Superior temporal gyrus (tissue), 1 donor: ENCODE measurements around the gene CPLX1.
"Not testable (repeated sequence)": the region's sequence is repeated elsewhere in the genome, so short reads cannot be mapped to it uniquely, and the experiment has no call there.

Experiments used
- DNase-seq: peaks from one replicate; pipeline ENCODE4 v3.0.0-alpha.2; 2016; ENCODE audit errors: extremely low spot score

Gene CPLX1

DNA sequence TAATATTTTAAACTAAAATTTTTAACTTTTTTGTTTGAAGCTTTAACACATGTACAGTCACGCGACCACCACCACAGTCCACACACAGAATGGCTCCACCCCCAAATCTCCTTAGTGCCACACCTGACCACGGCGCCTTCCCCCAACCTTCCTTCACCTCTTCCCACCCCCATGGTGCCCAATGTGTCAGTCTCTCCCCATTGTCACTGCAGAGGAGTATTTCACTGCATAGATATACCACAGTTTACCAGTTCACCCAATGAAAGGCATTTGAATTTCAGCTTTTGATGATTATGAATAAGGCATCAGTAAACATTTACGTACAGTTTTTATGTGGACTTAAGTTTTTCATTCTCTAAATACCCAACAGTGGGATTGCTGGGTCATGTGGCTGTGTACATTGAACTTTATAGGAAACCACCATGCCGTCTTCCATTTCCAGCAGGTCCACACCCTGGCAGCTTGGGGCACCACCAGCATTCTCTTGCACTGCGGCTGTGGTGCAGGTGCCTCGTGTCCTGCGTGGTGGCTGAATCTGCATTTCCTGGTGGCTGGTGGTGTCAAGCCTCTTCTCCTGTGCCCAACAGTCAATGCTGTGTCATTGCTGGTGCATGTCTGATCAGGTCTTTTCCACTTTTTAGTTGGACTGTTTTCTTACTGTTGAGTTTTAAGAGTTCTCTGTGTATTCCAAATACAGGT lies 49.0 kb downstream of the CPLX1 start:
- no peak for DNase-seq

DNA sequence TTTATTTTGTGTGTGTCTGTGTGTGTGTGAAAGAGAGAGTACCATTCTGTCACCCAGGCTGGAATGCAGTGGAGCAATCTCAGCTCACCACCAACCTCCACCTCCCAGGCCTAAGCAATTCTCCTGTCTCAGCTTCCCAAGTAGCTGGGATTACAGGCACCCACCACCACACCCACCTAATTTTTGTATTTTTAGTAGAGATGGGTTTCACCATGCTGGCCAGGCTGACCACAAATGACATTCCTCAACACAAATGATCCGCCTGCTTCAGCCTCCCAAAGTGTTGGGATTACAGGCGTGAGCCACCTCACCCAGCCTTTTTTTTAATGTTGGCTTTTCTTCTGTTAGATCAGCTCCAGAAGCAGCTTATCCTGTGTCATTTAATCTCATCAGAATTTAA lies 50.4 kb downstream of the CPLX1 start:
- not testable (repeated sequence) for DNase-seq

DNA sequence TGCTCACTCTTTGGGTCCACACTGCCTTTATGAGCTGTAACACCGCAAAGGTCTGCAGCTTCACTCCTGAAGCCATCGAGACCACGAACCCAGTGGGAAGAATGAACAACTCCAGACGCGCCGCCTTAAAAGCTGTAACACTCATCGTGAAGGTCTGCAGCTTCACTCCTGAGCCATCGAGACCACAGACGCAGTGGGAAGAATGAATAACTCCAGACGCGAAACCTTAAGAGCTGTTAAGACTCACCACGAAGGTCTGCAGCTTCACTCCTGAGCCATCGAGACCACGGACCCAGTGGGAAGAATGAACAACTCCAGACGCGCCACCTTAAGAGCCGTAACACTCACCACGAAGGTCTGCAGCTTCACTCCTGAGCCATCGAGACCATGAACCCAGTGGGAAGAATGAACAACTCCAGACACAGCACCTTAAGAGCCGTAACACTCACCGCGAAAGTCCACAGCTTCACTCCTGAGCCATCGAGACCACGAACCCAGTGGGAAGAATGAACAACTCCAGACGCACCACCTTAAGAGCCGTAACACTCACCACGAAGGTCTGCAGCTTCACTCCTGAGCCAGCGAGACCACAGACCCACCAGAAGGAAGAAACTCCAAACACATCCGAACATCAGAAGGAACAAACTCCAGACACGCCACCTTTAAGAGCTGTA lies 51.4 kb downstream of the CPLX1 start:
- DNase-seq, result not testable (repeated sequence)

DNA sequence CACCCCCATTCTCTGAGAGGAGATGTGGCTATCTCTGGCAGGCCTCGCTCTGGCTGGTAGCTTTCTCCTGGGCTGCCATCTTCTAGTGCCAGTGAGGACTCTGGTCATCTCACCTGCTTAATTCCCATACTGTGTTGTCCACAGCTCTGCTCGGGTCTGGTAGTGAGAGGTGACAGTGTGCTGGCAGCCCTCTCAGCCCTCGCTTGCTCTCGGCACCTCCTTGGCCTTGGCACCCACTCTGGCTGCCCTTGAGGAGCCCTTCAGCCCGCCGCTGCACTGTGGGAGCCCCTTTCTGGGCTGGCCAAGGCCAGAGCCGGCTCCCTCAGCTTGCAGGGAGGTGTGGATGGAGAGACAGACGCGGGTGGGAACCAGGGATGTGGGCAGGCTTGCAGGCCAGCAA lies 52.7 kb downstream of the CPLX1 start:
- no peak for DNase-seq

DNA sequence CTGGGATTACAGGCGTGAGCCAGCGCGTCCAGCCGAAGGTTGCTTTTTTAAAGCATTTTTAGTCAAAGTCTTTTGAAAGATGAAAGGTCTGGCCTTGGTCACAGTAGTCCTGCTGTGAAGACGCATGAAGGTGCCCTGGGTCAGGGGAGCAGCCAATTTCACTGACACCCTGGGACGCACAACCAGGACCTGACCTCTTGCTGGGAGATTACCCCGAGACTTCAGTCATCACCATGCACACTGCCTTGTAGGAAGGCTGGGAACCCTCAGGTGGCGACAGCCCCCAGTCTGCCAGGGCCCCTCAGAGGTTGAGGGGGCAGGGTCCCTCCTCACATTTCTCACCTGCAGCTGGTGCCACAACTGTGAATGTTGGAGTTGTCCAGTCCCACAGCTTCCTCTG lies 53.2 kb downstream of the CPLX1 start:
- no peak for DNase-seq

DNA sequence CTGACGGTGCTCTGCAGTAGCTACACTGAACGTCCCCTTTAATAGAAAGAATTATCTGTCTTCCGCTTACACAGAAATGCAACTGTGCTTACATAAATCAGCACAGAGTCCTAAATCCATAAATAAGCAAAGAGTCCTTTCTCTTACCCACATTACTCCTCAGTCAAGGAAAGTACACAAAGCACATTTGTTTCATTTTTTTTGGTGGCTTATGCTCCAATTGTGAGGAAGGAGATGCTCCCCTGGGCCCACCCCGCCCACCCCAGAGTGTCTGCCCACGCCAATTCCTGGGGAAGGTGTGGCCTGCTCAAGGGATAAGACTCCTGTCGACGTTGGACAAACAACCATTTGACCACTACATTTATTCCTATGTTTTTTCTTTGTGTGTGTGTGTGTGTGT lies 53.8 kb downstream of the CPLX1 start:
- no peak for DNase-seq

DNA sequence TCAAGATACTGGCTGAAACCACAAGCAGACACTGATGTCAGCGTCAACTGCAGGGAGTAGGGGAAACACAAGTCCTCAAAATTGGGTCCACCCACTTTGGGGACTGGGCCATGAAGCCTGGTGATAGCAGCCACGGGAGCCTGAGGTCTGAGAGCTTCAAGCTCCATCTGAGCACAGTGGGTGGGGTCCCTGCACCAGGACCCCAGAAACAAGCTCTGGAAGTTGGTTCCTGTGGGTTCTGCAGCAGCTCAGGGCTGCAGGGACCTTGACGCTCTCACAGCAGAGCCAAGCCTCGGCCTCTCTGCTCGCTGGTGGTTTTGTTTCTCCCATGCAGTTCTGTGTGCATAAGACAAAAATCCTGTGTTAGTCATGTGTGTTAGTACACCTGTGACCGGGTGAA lies 54.5 kb downstream of the CPLX1 start:
- no peak for DNase-seq

DNA sequence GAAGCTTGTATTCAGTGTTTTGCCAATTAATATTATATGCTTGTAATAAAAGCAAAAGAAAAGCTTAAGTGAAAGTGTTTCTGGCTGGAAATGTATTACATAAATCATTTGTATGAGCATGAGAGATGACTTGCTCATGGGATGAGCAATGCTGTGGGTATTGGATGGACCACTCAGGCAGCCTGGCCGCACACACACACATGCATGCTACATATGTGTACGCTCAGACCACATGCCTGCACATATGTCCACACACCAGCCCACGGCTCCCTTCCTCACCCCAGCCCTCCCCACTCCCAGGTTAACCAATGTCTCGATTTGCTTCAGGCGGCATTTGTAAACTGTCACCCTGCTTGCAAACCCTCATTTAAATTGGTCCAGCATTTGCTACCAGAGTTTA lies 55.9 kb downstream of the CPLX1 start:
- no peak for DNase-seq

DNA sequence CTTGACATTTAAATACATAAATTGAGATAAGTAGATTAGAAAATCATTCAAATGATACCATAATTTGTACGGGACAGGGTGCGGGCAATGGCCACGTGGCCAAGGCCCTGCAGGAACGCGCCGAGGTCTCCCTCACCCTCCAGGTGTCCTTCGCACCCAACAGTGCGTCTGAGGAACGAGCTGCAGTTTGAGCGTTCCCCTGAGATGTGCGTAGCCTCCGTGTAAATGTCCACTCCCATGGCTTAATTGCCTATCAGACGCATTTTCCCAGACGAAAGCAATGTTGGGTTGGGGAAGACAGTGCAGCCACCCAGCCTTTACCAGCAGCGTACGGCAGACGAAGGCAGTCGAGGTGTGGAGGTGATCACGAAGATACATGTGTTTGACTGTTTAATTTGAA lies 56.4 kb downstream of the CPLX1 start:
- no peak for DNase-seq

DNA sequence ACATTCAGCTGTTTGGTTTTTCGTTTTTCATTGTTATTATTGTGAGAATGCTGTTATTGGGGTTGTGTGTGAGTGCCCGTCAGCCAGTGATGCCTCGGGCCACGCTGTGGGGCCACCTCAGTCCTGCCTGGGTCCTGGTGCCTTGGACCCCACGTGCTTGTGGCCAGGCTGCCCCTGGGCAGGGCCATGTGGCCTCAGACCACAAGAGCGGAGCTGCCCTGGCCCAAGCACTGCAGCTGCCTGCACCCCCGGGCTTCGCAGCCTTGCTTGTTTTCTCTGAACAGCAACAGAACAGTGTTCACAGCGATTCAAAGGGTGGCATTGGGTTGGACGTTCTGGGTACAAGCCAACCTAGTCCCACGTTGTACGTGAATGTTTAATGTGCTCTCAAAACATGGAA lies 56.9 kb downstream of the CPLX1 start:
- peak; percentile 19 for DNase-seq

DNA sequence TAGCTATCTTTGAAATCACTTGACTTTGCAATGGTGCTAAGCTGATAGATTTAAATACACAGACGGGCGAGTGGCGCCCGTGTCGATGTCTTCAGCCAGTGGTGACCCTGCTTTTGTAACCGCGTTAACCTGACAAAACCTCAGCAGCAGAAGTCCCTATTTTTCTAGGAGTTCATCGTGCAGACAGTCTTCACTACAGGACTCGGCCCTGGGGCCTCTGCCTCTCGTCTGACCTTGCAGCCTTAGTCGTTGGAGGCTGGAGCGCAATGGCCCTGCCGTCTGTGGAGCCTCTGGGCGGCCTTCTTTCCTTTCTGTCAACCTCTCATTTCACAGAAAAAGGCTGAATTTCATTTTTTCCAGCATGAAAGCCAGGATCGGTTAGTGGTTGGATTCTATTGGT lies 57.9 kb downstream of the CPLX1 start:
- no peak for DNase-seq

DNA sequence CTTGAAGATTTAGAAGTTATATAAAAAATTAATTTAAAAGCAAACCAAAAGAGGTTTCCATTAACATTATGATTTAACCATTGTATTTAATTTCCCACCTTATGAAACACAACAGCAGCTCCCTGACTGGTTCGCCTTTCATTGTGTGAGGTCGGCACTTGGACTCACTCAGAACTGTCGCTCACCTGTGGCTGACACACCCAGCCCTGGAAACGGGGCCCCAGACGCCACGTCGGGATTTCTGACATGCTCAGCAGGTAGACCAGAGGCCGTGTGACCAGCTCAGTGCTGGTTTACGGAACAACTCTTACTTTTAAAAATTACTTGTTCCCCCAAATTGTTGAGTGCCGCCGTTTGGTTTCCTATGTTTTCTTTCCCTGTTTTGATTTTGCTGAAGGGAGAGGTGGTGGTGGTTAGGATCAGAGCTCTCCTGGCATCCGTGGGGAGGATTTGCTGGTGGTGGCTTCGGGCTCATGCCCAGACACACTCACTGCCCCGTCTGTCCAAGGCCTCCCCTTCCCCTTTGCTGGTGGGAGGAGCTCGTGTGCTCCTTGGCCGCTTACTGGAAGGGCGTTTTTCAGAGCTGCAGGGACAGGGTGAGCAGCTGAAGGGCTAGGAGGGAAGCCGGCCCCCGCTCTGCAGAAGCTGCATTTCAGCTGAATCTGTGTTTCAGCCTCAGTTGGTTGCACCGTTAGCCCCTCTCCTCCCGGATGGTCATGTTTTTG lies 59.2 kb downstream of the CPLX1 start:
- DNase-seq, result no peak

DNA sequence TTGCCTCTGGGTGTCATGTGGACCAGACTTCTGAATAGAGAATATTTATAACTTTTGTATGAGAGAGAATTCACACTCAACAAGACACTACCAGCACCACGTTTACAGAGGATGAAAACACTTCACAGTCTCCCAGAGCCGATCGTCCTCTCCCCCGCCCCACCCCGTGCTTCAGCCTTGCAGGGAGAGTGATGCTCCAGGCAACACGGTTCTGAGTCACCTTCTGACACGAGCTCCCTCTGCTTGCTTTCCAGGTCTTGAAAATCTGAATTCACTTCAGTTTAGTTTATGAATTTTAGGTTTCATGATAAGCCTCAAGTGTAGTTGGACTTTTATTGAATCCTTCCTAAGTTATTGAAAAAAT lies 59.8 kb downstream of the CPLX1 start:
- no peak for DNase-seq

DNA sequence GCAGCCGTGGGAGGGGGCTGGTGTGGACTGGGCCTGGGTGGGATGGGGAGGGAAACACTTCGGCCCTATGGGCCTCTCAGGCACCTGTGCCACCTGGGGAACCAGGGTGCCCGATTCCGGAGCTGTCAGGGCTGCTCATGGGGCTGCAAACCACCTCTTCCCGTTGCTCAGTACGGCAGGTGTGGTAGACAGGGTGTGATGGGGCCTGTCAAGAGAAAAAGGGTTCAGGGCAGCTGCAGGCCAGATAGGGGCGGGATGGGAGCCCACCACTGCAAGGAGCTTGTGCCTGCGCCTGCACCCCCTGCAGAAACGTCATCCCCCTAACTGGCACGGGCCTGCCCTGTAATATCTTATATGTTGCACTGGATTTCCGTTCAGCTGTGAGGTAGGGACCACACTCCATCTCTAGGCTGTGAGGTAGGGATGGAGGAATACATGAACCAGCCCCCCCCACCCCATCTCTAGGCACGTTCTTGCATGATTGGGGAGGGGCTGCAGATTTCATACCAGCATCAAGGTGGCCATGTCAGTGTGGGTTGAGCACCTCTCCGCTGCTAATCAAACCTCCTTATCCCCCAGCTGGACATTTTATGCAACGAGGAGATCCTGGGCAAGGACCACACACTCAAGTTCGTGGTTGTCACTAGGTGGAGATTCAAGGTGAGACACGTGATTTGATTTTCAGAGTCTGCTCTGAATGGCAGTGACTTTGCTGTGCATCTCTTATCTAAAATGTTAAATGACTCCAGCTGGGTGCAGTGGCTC lies 61.3 kb downstream of the CPLX1 start:
- DNase-seq, result no peak

DNA sequence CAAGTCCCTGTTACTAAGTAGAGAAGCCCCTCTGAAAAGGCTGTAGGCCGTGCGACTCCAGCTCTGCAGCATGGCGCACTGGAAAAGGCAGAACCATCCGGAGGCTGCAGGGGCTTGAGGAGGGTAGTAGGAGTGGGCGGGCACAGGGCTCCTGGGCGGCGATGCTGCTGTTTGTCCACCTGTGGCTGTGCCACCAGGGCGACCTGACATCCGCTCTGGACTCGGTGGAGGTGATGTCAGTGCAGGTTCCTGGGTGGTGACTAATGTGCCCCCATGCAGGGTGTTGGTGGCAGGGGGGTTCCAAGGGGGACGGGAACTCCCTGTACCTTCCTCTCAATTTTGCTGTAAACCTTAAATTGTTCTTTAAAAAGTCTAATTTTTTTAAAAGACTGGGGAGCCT lies 62.0 kb downstream of the CPLX1 start:
- no peak for DNase-seq

DNA sequence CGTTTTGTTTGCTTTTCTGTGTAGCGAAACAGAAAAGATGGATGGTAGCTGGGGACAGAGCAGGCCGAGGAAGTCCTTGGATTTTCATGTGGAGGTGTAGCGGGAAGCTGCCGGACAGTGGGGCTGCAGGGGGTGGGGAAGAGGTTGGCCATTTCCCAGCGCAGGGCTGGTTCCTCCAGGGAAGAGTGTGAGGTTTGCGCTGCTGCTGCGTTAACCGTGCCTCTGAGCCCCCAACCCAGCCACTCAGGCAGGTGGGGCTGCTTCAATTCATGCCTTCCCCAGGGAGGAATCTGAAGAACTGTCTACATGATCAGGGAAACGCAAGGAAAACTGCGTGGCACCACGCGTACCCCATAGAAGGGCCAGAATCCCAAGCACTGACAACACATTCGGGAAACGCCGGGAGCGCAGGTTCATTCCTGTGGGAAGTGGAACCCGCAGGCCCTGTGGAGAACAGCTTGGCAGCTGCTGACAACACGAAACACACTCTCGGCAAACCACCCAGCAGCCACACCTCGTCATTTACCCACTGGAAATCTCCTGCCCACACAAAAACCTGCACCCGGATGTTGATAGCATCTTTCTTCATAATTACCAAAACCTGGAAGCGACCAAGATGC lies 62.6 kb downstream of the CPLX1 start:
- DNase-seq, result no peak

DNA sequence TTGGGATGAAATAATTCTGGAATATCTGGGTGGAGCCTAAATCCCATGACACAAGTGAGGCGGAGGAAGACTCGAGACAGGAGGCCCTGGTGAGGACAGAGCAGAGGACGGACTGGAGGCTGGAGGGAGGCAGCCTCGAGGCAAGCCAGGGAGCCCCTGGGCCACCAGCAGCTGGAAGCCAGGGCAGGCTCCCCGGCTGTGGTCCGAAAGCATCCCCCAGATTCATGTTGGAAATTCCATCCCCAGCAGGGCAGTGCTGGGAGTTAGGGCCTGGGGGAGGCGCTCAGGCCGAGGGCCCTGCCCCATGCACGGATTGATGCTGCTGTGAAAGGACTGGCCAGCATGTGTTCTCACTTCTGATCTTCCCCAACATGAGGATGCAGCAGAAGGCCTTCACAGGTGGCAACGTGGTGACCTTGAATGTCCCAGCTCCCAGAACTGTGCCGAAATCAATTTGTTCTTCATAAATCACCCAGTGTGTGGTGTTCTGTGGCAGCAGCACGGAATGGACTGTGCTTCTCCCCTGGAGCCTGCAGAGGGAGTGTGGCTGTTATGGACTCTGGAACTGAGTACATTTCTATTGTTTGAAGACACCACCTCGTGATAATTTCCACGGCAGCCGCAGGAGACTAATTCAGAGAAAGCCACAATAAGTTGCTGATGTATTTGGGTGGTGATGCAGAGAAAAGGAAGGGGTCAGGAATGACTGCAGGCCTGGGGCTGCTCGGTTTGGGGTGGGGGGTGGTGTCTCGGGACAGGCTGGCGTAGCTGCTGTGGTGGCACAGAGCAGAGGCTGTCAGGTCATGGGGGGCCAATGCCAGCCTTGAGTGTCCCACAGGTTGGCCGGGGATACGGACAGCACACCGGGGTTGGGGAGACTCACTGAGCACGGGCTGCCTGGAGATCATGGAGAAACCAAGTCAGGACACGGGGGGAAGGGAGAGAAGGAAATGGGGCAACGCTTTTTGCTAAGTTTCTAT lies 63.4 kb downstream of the CPLX1 start:
- DNase-seq, result no peak

DNA sequence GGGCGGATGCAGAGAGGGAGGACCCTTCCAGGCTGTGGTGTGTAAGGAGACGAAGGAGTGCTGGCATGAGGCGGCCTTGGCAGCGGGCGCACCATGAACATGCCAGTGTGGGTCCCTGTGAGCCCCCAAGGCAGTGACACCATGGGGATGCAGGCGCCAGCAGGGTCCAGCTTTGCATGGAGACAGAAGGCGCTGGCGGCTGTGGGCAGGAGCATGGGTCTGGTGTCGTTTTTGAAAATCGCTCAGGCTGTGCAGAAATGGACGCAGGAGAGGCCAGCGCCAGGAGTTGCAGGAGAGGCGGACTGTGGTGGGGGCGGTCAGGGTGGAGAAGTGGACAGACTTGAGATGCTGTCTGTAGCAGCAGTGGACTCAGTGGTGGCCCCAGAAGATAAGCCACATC lies 64.2 kb downstream of the CPLX1 start:
- no peak for DNase-seq

DNA sequence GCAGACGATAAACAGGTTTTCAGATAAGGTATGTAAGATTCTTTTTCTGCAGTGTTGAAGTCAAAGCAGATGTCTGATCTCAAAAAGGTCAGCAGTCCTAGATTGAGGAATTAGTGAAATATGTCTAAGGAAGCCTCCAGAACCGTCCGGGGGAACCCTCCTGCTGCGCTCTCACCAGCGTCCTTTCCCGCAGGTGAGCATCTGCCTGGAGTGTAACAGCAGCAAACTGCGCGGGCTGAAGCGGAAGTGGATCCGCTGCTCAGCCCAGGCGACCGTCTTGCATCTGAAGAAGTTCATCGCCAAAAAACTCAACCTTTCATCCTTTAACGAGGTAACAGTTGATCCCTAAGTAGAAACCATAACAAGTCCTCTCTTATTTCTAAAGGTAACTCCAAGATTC lies 64.8 kb downstream of the CPLX1 start:
- no peak for DNase-seq

DNA sequence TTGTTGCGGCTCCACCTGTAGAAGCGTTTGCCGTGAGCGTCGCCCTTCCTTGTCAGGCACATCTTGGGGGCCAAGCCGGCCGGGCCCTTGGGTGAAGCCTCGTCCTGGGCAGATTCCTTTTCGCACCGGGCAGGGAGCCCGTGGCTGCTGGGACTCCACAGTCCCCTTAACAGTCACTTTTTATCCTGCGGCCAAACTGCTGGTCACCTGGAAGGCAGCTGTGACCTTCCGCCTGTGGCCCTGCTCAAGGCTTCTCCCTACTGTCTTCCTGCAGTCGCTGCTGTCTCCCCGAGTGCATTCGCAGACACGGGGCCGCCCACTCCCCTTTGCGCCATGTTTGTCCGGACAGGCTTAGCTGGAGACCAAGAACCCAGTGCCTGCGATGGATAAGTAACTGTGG lies 65.3 kb downstream of the CPLX1 start:
- no peak for DNase-seq

DNA sequence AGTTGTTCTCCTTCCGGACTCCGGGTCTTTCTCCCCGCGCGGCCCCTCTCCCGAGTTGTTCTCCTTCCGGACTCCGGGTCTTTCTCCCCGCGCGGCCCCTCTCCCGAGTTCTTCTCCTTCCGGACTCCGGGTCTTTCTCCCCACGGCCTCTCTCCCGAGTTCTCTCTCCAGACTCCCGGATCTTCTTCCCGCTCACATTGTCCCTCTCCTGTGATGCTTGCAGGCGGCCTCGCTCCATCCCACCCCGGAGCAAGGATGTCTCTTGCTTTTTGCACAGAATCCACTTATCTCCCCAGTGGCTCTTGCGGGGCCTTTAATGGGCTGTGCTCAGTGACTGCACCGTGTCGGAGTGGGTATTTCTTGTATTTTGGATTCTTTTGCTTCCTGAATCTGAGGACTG lies 66.1 kb downstream of the CPLX1 start:
- not testable (repeated sequence) for DNase-seq
